Mesothelial cell of epicardium (in vitro differentiated cells): ENCODE data around the gene RNF7. TPM values are rescaled to one million over a fixed set of nuclear protein-coding genes. Genes with fewer than 3 reads are reported as not detected.

ENCODE experiments used
- DNase-seq, 2 experiments: peaks; one replicate each; pipeline ENCODE4 v3.0.0; 2021; ENCODE audit warnings: low spot score in 2 of 2; ENCODE audit not compliant: unreplicated experiment in 2 of 2
- H3K27ac Mint-ChIP-seq: 2 replicates; pipeline ENCODE4 v1.8.0; 2021; ENCODE audit warnings: mixed read lengths
- H3K27me3 Mint-ChIP-seq: 2 replicates; pipeline ENCODE4 v1.8.0; 2021; ENCODE audit warnings: low read depth, mixed read lengths
- H3K36me3 Mint-ChIP-seq: 2 replicates; pipeline ENCODE4 v1.8.0; 2021; ENCODE audit warnings: mixed read lengths
- H3K4me1 Mint-ChIP-seq: 2 replicates; pipeline ENCODE4 v1.8.0; 2021; ENCODE audit warnings: mixed read lengths
- H3K4me3 Mint-ChIP-seq: 2 replicates; pipeline ENCODE4 v1.8.0; 2021; ENCODE audit warnings: mild to moderate bottlenecking, moderate library complexity, mixed read lengths
- H3K9me3 Mint-ChIP-seq: 2 replicates; pipeline ENCODE4 v1.8.0; 2021; ENCODE audit warnings: mixed read lengths
- CTCF ChIP-seq: fragments of 200-600 bp; sonication (generic); IDR thresholded peaks from one replicate; pipeline ENCODE4 v1.5.0; 2021; ENCODE audit warnings: antibody characterized with exemption; ENCODE audit not compliant: unreplicated experiment
- total RNA-seq: library from RNA; stranded (reverse); gene quantifications from 3 replicates; pipeline ENCODE4 v1.2.1, GENCODE V29; 2021

RNF7 gene
- total RNA-seq, 1 donor from 2014 or later: 94.3 TPM

- Mint-ChIP-seq H3K4me3 (no peak overlapping the region), H3K27me3 (no peaks in the 10 kb centered on the region), H3K4me1 (no peaks in the 10 kb centered on the region), H3K36me3 (no peaks in the 10 kb centered on the region), H3K9me3 (peaks cover 7% of the 10 kb centered on the region), H3K27ac (no peak overlapping the region)
- TF ChIP-seq CTCF: no peak
- no peak for DNase-seq
Observed at GRCh38 chr3:141776885-141777284, 38.8 kb downstream of the RNF7 start.

- H3K4me1 Mint-ChIP-seq: no peaks in the 10 kb centered on the region
Observed at GRCh38 chr3:141777957-141778813, 40.1 kb downstream of the RNF7 start.

GRCh38 chr3:141779667-141780066, 41.6 kb downstream of the RNF7 start:
- no peaks in the 10 kb centered on the region for H3K36me3 Mint-ChIP-seq
- no peaks in the 10 kb centered on the region for H3K27me3 Mint-ChIP-seq
- no peak for TF ChIP-seq CTCF
- H3K9me3 Mint-ChIP-seq: peaks cover 7% of the 10 kb centered on the region
- DNase-seq: no peak
- no peak overlapping the region for H3K4me3 Mint-ChIP-seq
- H3K27ac Mint-ChIP-seq: no peak overlapping the region
- H3K4me1 Mint-ChIP-seq: no peaks in the 10 kb centered on the region

More at GRCh38 chr3:141777957-141778813, 40.1 kb downstream of the RNF7 start:
- DNase-seq: no peak
- Mint-ChIP-seq H3K27me3 (no peaks in the 10 kb centered on the region), H3K27ac (no peak overlapping the region), H3K4me3 (no peak overlapping the region), H3K9me3 (peaks cover 7% of the 10 kb centered on the region), H3K36me3 (no peaks in the 10 kb centered on the region)
- no peak for TF ChIP-seq CTCF

- Mint-ChIP-seq H3K27ac (no peak overlapping the region), H3K4me3 (no peak overlapping the region), H3K27me3 (no peaks in the 10 kb centered on the region), H3K36me3 (no peaks in the 10 kb centered on the region), H3K4me1 (no peaks in the 10 kb centered on the region), H3K9me3 (peaks cover 7% of the 10 kb centered on the region)
- no peak for DNase-seq
- no peak for TF ChIP-seq CTCF
Observed at GRCh38 chr3:141782386-141782932, 44.4 kb downstream of the RNF7 start.

- peaks cover 7% of the 10 kb centered on the region for H3K9me3 Mint-ChIP-seq
- H3K36me3 Mint-ChIP-seq: no peaks in the 10 kb centered on the region
- H3K27me3 Mint-ChIP-seq: no peaks in the 10 kb centered on the region
- no peak overlapping the region for H3K4me3 Mint-ChIP-seq
- no peak overlapping the region for H3K27ac Mint-ChIP-seq
- TF ChIP-seq CTCF: no peak
- DNase-seq: no peak
- H3K4me1 Mint-ChIP-seq: no peaks in the 10 kb centered on the region
Observed at GRCh38 chr3:141783632-141784031, 45.5 kb downstream of the RNF7 start.
